Heart left ventricle (tissue), 16 donors: ENCODE data around the gene ZNF688. TPM values are rescaled to one million over a fixed set of nuclear protein-coding genes. Genes with fewer than 3 reads are reported as not detected.

Experiments
- ATAC-seq, 4 donors: fragments of 200-7000 bp; cut with Tn5 transposase; one replicate each; pipeline ENCODE4 v1.9.1; 2020 to 2022; ENCODE audit warnings: moderate library complexity in 4 of 4, mild to moderate bottlenecking in 3 of 4, moderate number of reproducible peaks in 1 of 4
- DNase-seq, 5 donors: peaks; one replicate each; pipeline ENCODE4 v3.0.0-alpha.2; 2020
- H3K27ac ChIP-seq, 12 donors: fragments of 200-600 bp; sonication (generic) in 4 of 12; one replicate each; pipeline versions ENCODE4 v1.5.0 to v1.8.0; 2016 to 2022; ENCODE audit warnings: mild to moderate bottlenecking in 2 of 12
- H3K27me3 ChIP-seq, 9 donors: fragments of 200-600 bp; sonication (generic) in 2 of 9; one replicate each; pipeline versions ENCODE4 v1.5.1 to v1.8.0; 2016 to 2022; ENCODE audit warnings: mild to moderate bottlenecking in 3 of 9
- H3K36me3 ChIP-seq, 9 donors: fragments of 200-600 bp; sonication (generic) in 2 of 9; one replicate each; pipeline versions ENCODE4 v1.5.0 to v1.8.0; 2018 to 2022; ENCODE audit warnings: mild to moderate bottlenecking in 2 of 9
- H3K4me1 ChIP-seq, 12 donors: fragments of 200-600 bp; sonication (generic) in 4 of 12; one replicate each; pipeline versions ENCODE4 v1.5.0 to v1.8.0; 2016 to 2022; ENCODE audit warnings: mild to moderate bottlenecking in 3 of 12
- H3K4me3 ChIP-seq, 12 donors: fragments of 200-600 bp; sonication (generic) in 4 of 12; one replicate each; pipeline versions ENCODE4 v1.5.0 to v1.8.0; 2017 to 2022; ENCODE audit warnings: mild to moderate bottlenecking in 9 of 12, moderate library complexity in 4 of 12
- H3K9me3 ChIP-seq, 12 donors: fragments of 200-600 bp; sonication (generic) in 4 of 12; one replicate each; pipeline versions ENCODE4 v1.5.0 to v1.8.0; 2016 to 2022; ENCODE audit warnings: mild to moderate bottlenecking in 1 of 12
- POLR2A ChIP-seq, 2 donors: fragments of 450-650 bp; IDR thresholded peaks; one replicate each; pipeline ENCODE4 v1.6.1; 2017; ENCODE audit warnings: antibody characterized with exemption in 2 of 2, mild to moderate bottlenecking in 2 of 2, moderate library complexity in 2 of 2
- WGBS, 4 donors: extraction: QIAGEN DNeasy Blood & Tissue Kit in 2 of 4; methylation state at CpG; one replicate each; pipeline versions ENCODE4 v1.1.5 to v1.1.7; 2013 to 2018; 5-methylcytosine and 5-hydroxymethylcytosine counted together
- intact Hi-C, 10 donors: fragments of 100-400 bp; cut with DNase I; formaldehyde crosslinking; loops; one replicate each; pipeline versions ENCODE4 v1.11.1 to v1.14.2; 2022
- polyA plus RNA-seq, 2 donors: library from polyadenylated mRNA; stranded (reverse); fragments of 200-250 nt; gene quantifications; one replicate each; pipeline ENCODE4 v1.2.3, GENCODE V29; 2013
- total RNA-seq, 9 donors: library from RNA; depleted of rRNA in 2 of 9; stranded (reverse); fragments of >200 nt in 2 of 9; fragmentation: NEBNext Ultra II Directional in 3 of 9; extraction: Animal tissue kit (Norgen Biotek cat#: 25700) in 3 of 9; gene quantifications; one replicate each; pipeline versions ENCODE4 v1.1.0 to v1.2.4, GENCODE V29; 2016 to 2023
- TF ChIP-seq, protein P1 (sequence below), 12 donors: fragments of 200-600 bp; sonication (generic) in 4 of 12; IDR thresholded peaks; one replicate each; pipeline versions ENCODE4 v1.5.0 to v1.8.0; 2018 to 2022; ENCODE audit warnings: antibody characterized with exemption in 12 of 12, mild to moderate bottlenecking in 5 of 12
- donor health status: ischemic (EF 13 %, LVEDD 7.1; RV severe dilation, severe dysfunction).
- donor health status: healthy with polysubstance abuse.
- donor health status: DM: no; HTN: yes; CAD: no.
- donor health status: DM: no; HTN: no; CAD: no.
- donor health status: ischemic (EF 25% LVEDD 6.9; RV normal size, moderate dysfunction).
- donor health status: ischemic (EF 25% LVEDD 5.7; RV mildly dilated, moderate dysfunction).
- donor health status: healthy.
- donor health status: DM: yes; HTN: yes; CAD: no.
- donor health status: ischemic (EF 35%, LVEDD 5.7; RV mildly dilated, moderate dysfunction).
- donor health status: nonischemic (EF 11% LVEDD 7.7; RV severe dilation, severe dysfunction).
- donor health status: DM: yes; HTN: yes; CAD: no.
- donor health status: PGD.
- donor health status: ischemic (EF 29% LVEDD 5.4; RV normal size, mild dysfunction).
- donor health status: nonischemic (EF 23%, LVEDD 6.1; RV moderate dilation, normal function).

The ZNF688 gene
- total and polyA plus RNA-seq, 11 donors, result 7.6 to 15.7 (median 11.6) TPM

- peak overlapping the region in 2 of 12 donors; percentile 24 to 74 for H3K27ac ChIP-seq
- intact Hi-C loops, result no loop called here
- H3K4me1 ChIP-seq, result peaks cover 3 to 41% (median 20%) of the 10 kb centered on the region in 12 donors
- DNase-seq, result no peak
- H3K9me3 ChIP-seq, result no peaks in the 10 kb centered on the region
- no peak for TF ChIP-seq POLR2A (IDR thresholded peaks at IDR 0.05)
- TF ChIP-seq, protein P1, sequence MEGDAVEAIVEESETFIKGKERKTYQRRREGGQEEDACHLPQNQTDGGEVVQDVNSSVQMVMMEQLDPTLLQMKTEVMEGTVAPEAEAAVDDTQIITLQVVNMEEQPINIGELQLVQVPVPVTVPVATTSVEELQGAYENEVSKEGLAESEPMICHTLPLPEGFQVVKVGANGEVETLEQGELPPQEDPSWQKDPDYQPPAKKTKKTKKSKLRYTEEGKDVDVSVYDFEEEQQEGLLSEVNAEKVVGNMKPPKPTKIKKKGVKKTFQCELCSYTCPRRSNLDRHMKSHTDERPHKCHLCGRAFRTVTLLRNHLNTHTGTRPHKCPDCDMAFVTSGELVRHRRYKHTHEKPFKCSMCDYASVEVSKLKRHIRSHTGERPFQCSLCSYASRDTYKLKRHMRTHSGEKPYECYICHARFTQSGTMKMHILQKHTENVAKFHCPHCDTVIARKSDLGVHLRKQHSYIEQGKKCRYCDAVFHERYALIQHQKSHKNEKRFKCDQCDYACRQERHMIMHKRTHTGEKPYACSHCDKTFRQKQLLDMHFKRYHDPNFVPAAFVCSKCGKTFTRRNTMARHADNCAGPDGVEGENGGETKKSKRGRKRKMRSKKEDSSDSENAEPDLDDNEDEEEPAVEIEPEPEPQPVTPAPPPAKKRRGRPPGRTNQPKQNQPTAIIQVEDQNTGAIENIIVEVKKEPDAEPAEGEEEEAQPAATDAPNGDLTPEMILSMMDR (IDR thresholded peaks at IDR 0.05), result no peak
- peaks cover 0 to 10% (median 3%) of the 10 kb centered on the region in 9 donors for H3K36me3 ChIP-seq
- 68 to 82% (median 77%) methylated on average over 6 of the region's 6 CpGs for WGBS, 4 donors
- no peak for ATAC-seq
- H3K4me3 ChIP-seq, result no peak overlapping the region
- no peaks in the 10 kb centered on the region for H3K27me3 ChIP-seq
Observed at GRCh38 chr16:30567991-30568638, 3.4 kb downstream of the ZNF688 start.

GRCh38 chr16:30567160-30567990, 4.1 kb downstream of the ZNF688 start:
- no peak for TF ChIP-seq POLR2A (IDR thresholded peaks at IDR 0.05)
- TF ChIP-seq, protein P1 (IDR thresholded peaks at IDR 0.05), result no peak
- DNase-seq (no peak), ATAC-seq (no peak)
- 87 to 89% (median 88%) methylated on average over 14 of the region's 14 CpGs for WGBS, 4 donors
- Histone ChIP-seq H3K4me3 (no peak overlapping the region), H3K9me3 (no peaks in the 10 kb centered on the region), H3K27ac (peak overlapping the region in 1 of 12 donors; percentile 74), H3K4me1 (peaks cover 3 to 37% (median 17%) of the 10 kb centered on the region in 12 donors), H3K27me3 (no peaks in the 10 kb centered on the region), H3K36me3 (peaks cover 0 to 10% (median 3%) of the 10 kb centered on the region in 9 donors)
- intact Hi-C loops, result no loop called here

GRCh38 chr16:30566531-30566930, 5.0 kb downstream of the ZNF688 start:
- Histone ChIP-seq H3K27ac (no peak overlapping the region), H3K27me3 (no peaks in the 10 kb centered on the region), H3K4me3 (no peak overlapping the region), H3K9me3 (no peaks in the 10 kb centered on the region), H3K4me1 (peaks cover 3 to 41% (median 14%) of the 10 kb centered on the region in 12 donors), H3K36me3 (peaks cover 0 to 10% (median 3%) of the 10 kb centered on the region in 9 donors)
- intact Hi-C loops, result no loop called here
- WGBS, 4 donors, result 88 to 94% (median 90%) methylated on average over 4 of the region's 4 CpGs
- no peak for DNase-seq
- no peak for ATAC-seq
- TF ChIP-seq POLR2A (IDR thresholded peaks at IDR 0.05), result no peak
- TF ChIP-seq, protein P1 (IDR thresholded peaks at IDR 0.05), result no peak

DNA sequence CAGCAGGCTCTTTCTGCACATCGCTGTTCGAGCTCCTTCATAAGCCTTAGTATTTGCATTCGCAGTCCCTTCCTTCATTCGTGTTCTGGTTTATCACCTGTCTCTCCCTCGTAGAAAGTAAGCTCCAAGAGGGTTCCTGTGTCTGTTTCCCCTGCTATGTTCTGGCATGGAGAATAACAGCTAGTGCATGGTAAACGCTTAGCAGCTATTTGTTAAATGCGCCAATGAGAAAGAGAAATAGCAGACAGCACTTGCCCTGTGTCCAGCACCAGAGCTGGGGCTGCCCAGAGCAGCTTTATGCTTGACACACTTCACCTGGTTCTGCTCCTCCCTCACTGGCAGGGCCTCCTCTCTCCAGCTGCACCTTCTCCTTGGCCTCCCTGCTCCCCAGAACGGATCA, 5.5 kb downstream of the ZNF688 start:
- H3K9me3 ChIP-seq, result no peaks in the 10 kb centered on the region
- H3K36me3 ChIP-seq, result peaks cover 0 to 10% (median 3%) of the 10 kb centered on the region in 9 donors
- no peaks in the 10 kb centered on the region for H3K27me3 ChIP-seq
- peaks cover 3 to 43% (median 15%) of the 10 kb centered on the region in 12 donors for H3K4me1 ChIP-seq
- DNase-seq (no peak), ATAC-seq (no peak)
- TF ChIP-seq, protein P1 (IDR thresholded peaks at IDR 0.05), result no peak
- TF ChIP-seq POLR2A (IDR thresholded peaks at IDR 0.05), result no peak
- H3K27ac ChIP-seq, result no peak overlapping the region
- intact Hi-C loops, result no loop called here
- H3K4me3 ChIP-seq, result no peak overlapping the region
- 69 to 74% (median 71%) methylated on average over 8 of the region's 8 CpGs for WGBS, 4 donors
